ENCODE measurements around the gene SLX4. TPM values are rescaled to one million over a fixed set of nuclear protein-coding genes. Genes with fewer than 3 reads are reported as not detected.

The SLX4 gene
- total and polyA plus RNA-seq, 9 of the 15 experiments (the other 6 are each of a cell fraction or from before 2014, with no cell fraction given): 0.29 to 7.9 (median 3.8) TPM

- TF ChIP-seq PHTF2 (CRISPR knock-in tag; IDR thresholded peaks at IDR 0.05) (no peak), SUPT5H (IDR thresholded peaks at IDR 0.05) (no peak), ZNF431 (CRISPR knock-in tag; IDR thresholded peaks at IDR 0.05) (no peak), FOXK1 (CRISPR knock-in tag; IDR thresholded peaks at IDR 0.05; ENCODE audit: borderline replicate concordance) (0 out of 2 replicates have a peak, but pooled peaks have one; percentile 29), HDAC8 (tag; IDR thresholded peaks at IDR 0.05) (0 out of 2 replicates have a peak, but pooled peaks have one; percentile 42), PCBP1 (IDR thresholded peaks at IDR 0.05; ENCODE audit: low read depth, low read length, poor library complexity, severe bottlenecking) (no peak), PTRF (tag; IDR thresholded peaks at IDR 0.05) (no peak), POLR2AphosphoS2 (IDR thresholded peaks at IDR 0.05; ENCODE audit: low read length) (no peak), ZNF217 (CRISPR knock-in tag; IDR thresholded peaks at IDR 0.05) (no peak), STAG1 (CRISPR knock-in tag; IDR thresholded peaks at IDR 0.05; ENCODE audit: borderline replicate concordance) (no peak), MITF (IDR thresholded peaks at IDR 0.05) (no peak), ZKSCAN1 (IDR thresholded peaks at IDR 0.05; ENCODE audit: low read depth, low read length) (no peak), ZFP30 (CRISPR knock-in tag; IDR thresholded peaks at IDR 0.05; ENCODE audit: borderline replicate concordance) (no peak), CHD4 (IDR thresholded peaks at IDR 0.05; ENCODE audit: insufficient read depth, insufficient replicate concordance, low read depth, low read length, poor library complexity, severe bottlenecking) (no peak), TCFL5 (CRISPR knock-in tag; conservative IDR thresholded peaks at IDR 0.05) (no peak), ZNF449 (CRISPR knock-in tag; IDR thresholded peaks at IDR 0.05) (no peak), TBL1XR1 (IDR thresholded peaks at IDR 0.05; ENCODE audit: low read length in 2 of 2) (no peak), ZKSCAN8 (CRISPR knock-in tag; IDR thresholded peaks at IDR 0.05) (no peak), ETV1 (tag; conservative IDR thresholded peaks at IDR 0.05; ENCODE audit: low read depth) (0 out of 2 replicates have a peak, but pooled peaks have one; percentile 17)
- TF ChIP-seq, protein P1, sequence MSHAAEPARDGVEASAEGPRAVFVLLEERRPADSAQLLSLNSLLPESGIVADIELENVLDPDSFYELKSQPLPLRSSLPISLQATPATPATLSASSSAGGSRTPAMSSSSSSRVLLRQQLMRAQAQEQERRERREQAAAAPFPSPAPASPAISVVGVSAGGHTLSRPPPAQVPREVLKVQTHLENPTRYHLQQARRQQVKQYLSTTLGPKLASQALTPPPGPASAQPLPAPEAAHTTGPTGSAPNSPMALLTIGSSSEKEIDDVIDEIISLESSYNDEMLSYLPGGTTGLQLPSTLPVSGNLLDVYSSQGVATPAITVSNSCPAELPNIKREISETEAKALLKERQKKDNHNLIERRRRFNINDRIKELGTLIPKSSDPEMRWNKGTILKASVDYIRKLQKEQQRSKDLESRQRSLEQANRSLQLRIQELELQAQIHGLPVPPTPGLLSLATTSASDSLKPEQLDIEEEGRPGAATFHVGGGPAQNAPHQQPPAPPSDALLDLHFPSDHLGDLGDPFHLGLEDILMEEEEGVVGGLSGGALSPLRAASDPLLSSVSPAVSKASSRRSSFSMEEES (CRISPR knock-in tag; IDR thresholded peaks at IDR 0.05): no peak
- TF ChIP-seq, protein P2, sequence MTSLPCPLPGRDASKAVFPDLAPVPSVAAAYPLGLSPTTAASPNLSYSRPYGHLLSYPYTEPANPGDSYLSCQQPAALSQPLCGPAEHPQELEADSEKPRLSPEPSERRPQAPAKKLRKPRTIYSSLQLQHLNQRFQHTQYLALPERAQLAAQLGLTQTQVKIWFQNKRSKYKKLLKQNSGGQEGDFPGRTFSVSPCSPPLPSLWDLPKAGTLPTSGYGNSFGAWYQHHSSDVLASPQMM (CRISPR knock-in tag; IDR thresholded peaks at IDR 0.05): no peak
- TF ChIP-seq, protein P3, sequence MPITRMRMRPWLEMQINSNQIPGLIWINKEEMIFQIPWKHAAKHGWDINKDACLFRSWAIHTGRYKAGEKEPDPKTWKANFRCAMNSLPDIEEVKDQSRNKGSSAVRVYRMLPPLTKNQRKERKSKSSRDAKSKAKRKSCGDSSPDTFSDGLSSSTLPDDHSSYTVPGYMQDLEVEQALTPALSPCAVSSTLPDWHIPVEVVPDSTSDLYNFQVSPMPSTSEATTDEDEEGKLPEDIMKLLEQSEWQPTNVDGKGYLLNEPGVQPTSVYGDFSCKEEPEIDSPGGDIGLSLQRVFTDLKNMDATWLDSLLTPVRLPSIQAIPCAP (CRISPR knock-in tag; IDR thresholded peaks at IDR 0.05; ENCODE audit: borderline replicate concordance): no peak
- TF ChIP-seq, protein P4, sequence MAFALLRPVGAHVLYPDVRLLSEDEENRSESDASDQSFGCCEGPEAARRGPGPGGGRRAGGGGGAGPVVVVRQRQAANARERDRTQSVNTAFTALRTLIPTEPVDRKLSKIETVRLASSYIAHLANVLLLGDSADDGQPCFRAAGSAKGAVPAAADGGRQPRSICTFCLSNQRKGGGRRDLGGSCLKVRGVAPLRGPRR (CRISPR knock-in tag; IDR thresholded peaks at IDR 0.05): no peak
Measured at GRCh38 chr16:3637371-3637923, 26.0 kb upstream of the SLX4 start (continued).
